WTC11 (cell line): ENCODE measurements around the gene SOX18. TPM values are rescaled to one million over a fixed set of nuclear protein-coding genes. Genes with fewer than 3 reads are reported as not detected.

Experiments used
- ATAC-seq: fragments of 200-7000 bp; cut with Tn5 transposase; 2 replicates; pipeline ENCODE4 v1.10.0; 2021; ENCODE audit warnings: mild to moderate bottlenecking, moderate library complexity
- Bru-seq: library from RNA; stranded (reverse); fragments of 400-500 nt; gene quantifications from one replicate; lab custom pipeline; 2021; lab: Mats Ljungman, UMichigan
- CTCF ChIA-PET: fragments of 300-600 bp; sonication (Branson Sonifier 250); formaldehyde crosslinking; loops from one replicate; lab custom pipeline; 2021; ENCODE audit warnings: antibody characterized with exemption; lab: Charles Lee
- POLR2A ChIA-PET: fragments of 350-600 bp; sonication (Branson Sonifier 250); formaldehyde crosslinking; loops from one replicate; lab custom pipeline; 2021; ENCODE audit warnings: antibody characterized with exemption; lab: Charles Lee
- DNase-seq: peaks from one replicate; pipeline ENCODE4 v3.0.0; 2021; ENCODE audit warnings: low spot score
- H3K27ac Mint-ChIP-seq: 2 replicates; pipeline ENCODE4 v1.8.0; 2021; ENCODE audit warnings: mixed read lengths
- H3K27me3 Mint-ChIP-seq: 2 replicates; pipeline ENCODE4 v1.8.0; 2021; ENCODE audit warnings: low read depth, mild to moderate bottlenecking, moderate library complexity, mixed read lengths
- H3K36me3 Mint-ChIP-seq: 2 replicates; pipeline ENCODE4 v1.8.0; 2021; ENCODE audit warnings: mixed read lengths
- H3K4me1 Mint-ChIP-seq: 2 replicates; pipeline ENCODE4 v1.8.0; 2022; ENCODE audit warnings: mixed read lengths
- H3K4me3 Mint-ChIP-seq: 2 replicates; pipeline ENCODE4 v1.8.0; 2021; ENCODE audit warnings: mild to moderate bottlenecking, moderate library complexity, mixed read lengths
- H3K9me3 Mint-ChIP-seq: 2 replicates; pipeline ENCODE4 v1.8.0; 2021; ENCODE audit warnings: mixed read lengths
- AR ChIP-seq: fragments of 250-450 bp; sonication (Bioruptor Pico); IDR thresholded peaks from 2 replicates; pipeline ENCODE4 v1.9.0; 2021; ENCODE audit warnings: mild to moderate bottlenecking
- ARID4B ChIP-seq: sonication (generic); formaldehyde crosslinking; IDR thresholded peaks from 2 replicates; pipeline ENCODE4 v1.8.0; 2023; ENCODE audit warnings: missing genetic modification reagents, mild to moderate bottlenecking, borderline replicate concordance
- ATF1 ChIP-seq: sonication (generic); formaldehyde crosslinking; IDR thresholded peaks from 2 replicates; pipeline ENCODE4 v1.8.1; 2023; ENCODE audit warnings: mild to moderate bottlenecking, moderate library complexity, missing genetic modification reagents
- CREM ChIP-seq: sonication (generic); formaldehyde crosslinking; IDR thresholded peaks from 2 replicates; pipeline ENCODE4 v1.8.1; 2022; ENCODE audit warnings: mild to moderate bottlenecking, missing genetic modification reagents, moderate library complexity
- EMX1 ChIP-seq: fragments of 250-450 bp; sonication (Bioruptor Pico); IDR thresholded peaks from 2 replicates; pipeline ENCODE4 v1.8.0; 2021; ENCODE audit warnings: mild to moderate bottlenecking
- HMGXB4 ChIP-seq: sonication (generic); formaldehyde crosslinking; IDR thresholded peaks from 2 replicates; pipeline ENCODE4 v1.8.1; 2023; ENCODE audit warnings: mild to moderate bottlenecking, moderate library complexity, missing genetic modification reagents
- MYBL2 ChIP-seq: sonication (generic); formaldehyde crosslinking; IDR thresholded peaks from 2 replicates; pipeline ENCODE4 v1.8.1; 2023; ENCODE audit warnings: mild to moderate bottlenecking, moderate library complexity, missing genetic modification reagents
- NFATC4 ChIP-seq: fragments of 250-450 bp; sonication (Bioruptor Pico); IDR thresholded peaks from 2 replicates; pipeline ENCODE4 v1.9.0; 2021; ENCODE audit warnings: mild to moderate bottlenecking
- NFE2L1 ChIP-seq: sonication (generic); formaldehyde crosslinking; IDR thresholded peaks from 2 replicates; pipeline ENCODE4 v1.8.1; 2023; ENCODE audit warnings: missing genetic modification reagents
- NR2C2 ChIP-seq: sonication (generic); formaldehyde crosslinking; IDR thresholded peaks from 2 replicates; pipeline ENCODE4 v1.8.0; 2022; ENCODE audit warnings: mild to moderate bottlenecking, missing genetic modification reagents
- RELA ChIP-seq: sonication (generic); formaldehyde crosslinking; IDR thresholded peaks from 2 replicates; pipeline ENCODE4 v1.8.1; 2022; ENCODE audit warnings: missing genetic modification reagents, mild to moderate bottlenecking, borderline replicate concordance
- SMAD3 ChIP-seq: sonication (generic); formaldehyde crosslinking; IDR thresholded peaks from 2 replicates; pipeline ENCODE4 v1.8.0; 2022; ENCODE audit warnings: missing genetic modification reagents, mild to moderate bottlenecking, borderline replicate concordance
- SP1 ChIP-seq: sonication (generic); formaldehyde crosslinking; conservative IDR thresholded peaks from 2 replicates; pipeline ENCODE4 v1.8.1; 2022; ENCODE audit warnings: missing genetic modification reagents
- ZNF263 ChIP-seq: sonication (generic); formaldehyde crosslinking; IDR thresholded peaks from 2 replicates; pipeline ENCODE4 v1.8.1; 2022; ENCODE audit warnings: low read depth, mild to moderate bottlenecking, moderate library complexity, missing genetic modification reagents
- ZNF281 ChIP-seq: sonication (generic); formaldehyde crosslinking; IDR thresholded peaks from 2 replicates; pipeline ENCODE4 v1.8.0; 2023; ENCODE audit warnings: mild to moderate bottlenecking, missing genetic modification reagents
- ZNF512 ChIP-seq: sonication (generic); formaldehyde crosslinking; IDR thresholded peaks from 2 replicates; pipeline ENCODE4 v1.8.1; 2022; ENCODE audit warnings: missing genetic modification reagents, borderline replicate concordance
- long read RNA-seq, 3 experiments: library from RNA in 1 of 3; library from capped mRNA in 1 of 3; library from polyadenylated mRNA in 1 of 3; unstranded in 2 of 3; stranded (forward) in 1 of 3; transcript quantifications; one replicate each; pipeline ENCODE4 v2.0.0, GENCODE V29; 2021
- total RNA-seq: library from RNA; stranded (reverse); gene quantifications from 3 replicates; pipeline ENCODE4 v1.2.3, GENCODE V29; 2021

Gene SOX18
- total RNA-seq (0.73 to 0.81 TPM (median 0.80 TPM) in 3 replicates), Bru-seq, nascent RNA (percentile 23 among the genes with signal in this experiment)
- long read RNA-seq, experiment 1, partial matches to known transcripts = 0 of 1 reads
- long read RNA-seq, experiment 1, other reads (novel, unspliced or antisense) = 0 of 1 reads
- long read RNA-seq, experiment 2, partial matches to known transcripts = 0 of 2 reads
- long read RNA-seq, experiment 2, other reads (novel, unspliced or antisense) = 0 of 2 reads
- long read RNA-seq, experiment 3 = 0 reads

- H3K36me3 Mint-ChIP-seq = no peaks in the 10 kb centered on the region
- ChIA-PET CTCF (interaction anchor here (0.7 to 2.3 kb wide), 5 partner anchors 8 to 68 kb away, joined by 3 to 15 read pairs (median 5); partner anchors contain the start of genes PRPF6 and TCEA2), POLR2A (no interaction called here)
- DNase-seq = peak; percentile 58
- peak; percentile 32 for ATAC-seq
- no peaks in the 10 kb centered on the region for H3K9me3 Mint-ChIP-seq
- peak within 1 kb of the TSS; percentile 57 for H3K4me3 Mint-ChIP-seq
- peaks cover 68% of the 10 kb centered on the region for H3K27me3 Mint-ChIP-seq
- TF ChIP-seq AR (no peak), CREM (CRISPR knock-in tag) (no peak), ARID4B (CRISPR knock-in tag) (no peak), NFATC4 (no peak), SP1 (no peak), ZNF263 (CRISPR knock-in tag) (no peak), EMX1 (no peak), HMGXB4 (CRISPR knock-in tag) (no peak), NFE2L1 (no peak), ZNF281 (CRISPR knock-in tag) (no peak), ZNF512 (CRISPR knock-in tag) (no peak), MYBL2 (no peak), RELA (CRISPR knock-in tag) (no peak), ATF1 (no peak), SMAD3 (no peak), NR2C2 (no peak)
- peaks cover 29% of the 10 kb centered on the region for H3K4me1 Mint-ChIP-seq
- no peak within 1 kb of the TSS for H3K27ac Mint-ChIP-seq
Measured at GRCh38 chr20:64049060-64049877, at the start of gene SOX18. Gene SOX18 (minus strand): TSS chr20:64049639. CDS start chr20:64049516, 123 bp downstream.
